ENCODE data around the gene CCDC33.
"Not testable (repeated sequence)": the region's sequence is repeated elsewhere in the genome, so short reads cannot be mapped to it uniquely, and the experiment has no call there.

CCDC33 gene

DNA sequence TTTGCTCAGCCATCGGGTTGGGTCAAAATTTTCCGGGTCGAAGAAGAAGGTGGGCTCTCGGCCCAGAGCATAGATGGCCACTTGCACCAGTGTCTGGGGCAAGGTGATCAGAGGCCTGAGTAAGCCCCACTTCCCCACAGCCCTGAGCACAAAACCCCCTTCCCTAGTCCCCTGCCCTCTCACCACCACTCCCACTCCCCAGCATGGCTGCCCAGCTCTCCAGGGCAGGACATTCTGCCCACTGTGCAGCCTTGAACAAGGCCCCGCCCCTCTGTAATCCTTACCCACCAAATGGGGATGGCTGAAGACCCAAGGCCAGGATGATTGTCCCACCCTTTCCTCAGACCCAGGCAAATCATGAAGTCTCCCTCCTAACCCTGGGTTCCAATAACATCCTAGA lies 102.5 kb downstream of the CCDC33 start:
- DNase-seq = no peak

DNA sequence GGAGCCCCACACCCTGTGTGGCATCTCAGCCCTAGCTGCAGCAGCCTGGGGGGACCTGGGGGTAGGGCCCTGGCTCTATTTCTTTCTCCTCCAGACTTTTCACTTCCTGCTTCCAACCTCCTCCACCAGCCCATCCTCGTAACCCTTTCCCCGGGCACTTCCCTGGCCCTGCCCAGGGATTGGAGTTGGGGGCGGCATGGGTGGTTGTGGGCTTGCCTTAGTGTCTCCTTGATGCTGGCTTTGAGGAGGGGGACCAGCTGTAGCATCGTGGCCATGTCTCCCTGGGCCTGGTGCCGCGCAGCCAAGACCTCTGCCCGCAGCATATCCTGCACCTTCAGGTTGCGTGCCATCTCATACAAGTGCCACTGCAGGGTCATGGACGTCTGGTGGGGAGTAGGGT lies 103.2 kb downstream of the CCDC33 start:
- no peak for DNase-seq

DNA sequence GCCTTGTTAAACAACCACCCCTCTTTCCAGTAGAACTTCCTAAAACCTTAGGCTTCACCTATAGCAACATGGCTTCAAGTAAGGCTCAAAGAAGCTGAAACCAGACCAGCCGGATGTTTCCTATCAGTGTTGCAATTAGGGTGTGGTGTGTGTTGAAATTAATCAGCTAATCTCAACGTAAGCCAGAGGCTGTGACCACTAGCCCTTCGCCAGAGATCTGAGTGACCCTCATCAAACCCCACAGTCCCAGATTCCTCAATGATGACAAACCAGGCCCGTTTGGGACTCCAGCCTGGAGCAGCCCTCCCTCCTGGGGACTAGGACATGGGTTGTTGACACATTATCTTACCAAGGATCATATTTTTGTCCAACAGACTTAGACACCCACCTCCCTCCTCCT lies 104.0 kb downstream of the CCDC33 start:
- DNase-seq = no peak

DNA sequence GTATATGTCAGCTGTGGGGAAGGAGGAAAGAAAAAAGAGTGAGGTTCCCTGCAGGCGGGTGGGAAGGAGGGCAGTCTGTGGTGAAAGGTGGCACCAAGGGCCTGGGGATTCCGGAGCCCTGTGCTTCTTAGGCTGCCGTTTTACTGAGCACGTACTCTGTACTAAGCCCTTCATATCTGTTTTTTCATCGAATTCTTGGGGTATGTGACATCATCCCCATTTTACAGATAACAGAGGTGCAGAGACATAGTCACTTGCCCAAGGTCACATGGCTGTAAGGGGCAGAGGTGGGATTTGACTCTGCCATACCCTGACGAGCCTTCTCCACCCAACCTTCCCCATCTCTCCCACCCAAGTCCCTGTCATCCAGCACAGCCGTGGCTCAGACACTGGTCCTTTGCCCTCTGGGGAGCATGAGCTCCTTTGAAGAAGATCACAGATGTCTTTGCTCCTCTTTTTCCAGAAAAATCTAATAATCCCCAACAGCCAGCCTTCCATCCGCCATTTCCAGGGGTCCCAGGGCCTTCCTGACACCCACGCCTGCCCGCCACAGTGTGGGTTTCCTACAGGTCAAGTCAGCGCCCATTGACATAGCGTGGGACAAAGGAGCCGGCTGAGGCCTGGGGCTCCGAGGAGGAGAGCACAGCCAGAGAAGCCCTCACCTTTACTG lies 107.1 kb downstream of the CCDC33 start:
- DNase-seq = no peak

DNA sequence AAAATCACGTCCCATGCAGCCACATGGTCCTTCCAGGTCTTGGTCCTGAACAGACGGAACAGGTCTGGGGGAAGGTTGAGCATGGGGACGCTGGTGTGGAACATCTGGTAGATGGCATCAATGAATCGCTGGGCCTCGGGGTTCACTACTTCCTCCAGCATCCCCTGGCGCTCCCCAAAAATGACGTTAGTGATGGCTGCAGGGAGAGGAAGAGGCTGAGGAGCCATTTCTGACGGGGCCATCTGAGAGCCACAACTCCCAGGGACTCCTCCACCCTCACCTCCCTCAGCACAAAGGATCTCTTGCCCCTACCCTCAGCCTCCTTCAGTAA lies 107.6 kb downstream of the CCDC33 start:
- DNase-seq = no peak

DNA sequence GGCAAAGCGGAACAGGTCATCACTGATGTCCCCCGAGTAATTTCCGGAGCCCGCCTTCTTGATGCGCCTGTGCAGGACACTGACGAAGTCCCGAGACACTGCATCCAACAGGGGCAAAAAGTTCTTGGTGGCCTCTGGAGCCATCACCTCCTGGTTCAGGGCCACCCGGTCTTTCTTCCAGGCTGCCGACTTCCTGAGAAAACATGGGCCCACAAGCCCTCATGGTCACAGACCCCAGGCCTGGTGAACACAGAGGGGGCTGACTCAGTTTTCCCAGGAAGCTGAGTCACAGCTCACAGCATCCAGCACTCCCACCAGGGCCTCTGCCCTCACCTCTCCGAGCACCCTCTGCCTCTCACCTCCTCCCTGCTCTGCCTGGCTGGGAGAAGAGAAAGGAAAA lies 108.9 kb downstream of the CCDC33 start:
- no peak for DNase-seq

DNA sequence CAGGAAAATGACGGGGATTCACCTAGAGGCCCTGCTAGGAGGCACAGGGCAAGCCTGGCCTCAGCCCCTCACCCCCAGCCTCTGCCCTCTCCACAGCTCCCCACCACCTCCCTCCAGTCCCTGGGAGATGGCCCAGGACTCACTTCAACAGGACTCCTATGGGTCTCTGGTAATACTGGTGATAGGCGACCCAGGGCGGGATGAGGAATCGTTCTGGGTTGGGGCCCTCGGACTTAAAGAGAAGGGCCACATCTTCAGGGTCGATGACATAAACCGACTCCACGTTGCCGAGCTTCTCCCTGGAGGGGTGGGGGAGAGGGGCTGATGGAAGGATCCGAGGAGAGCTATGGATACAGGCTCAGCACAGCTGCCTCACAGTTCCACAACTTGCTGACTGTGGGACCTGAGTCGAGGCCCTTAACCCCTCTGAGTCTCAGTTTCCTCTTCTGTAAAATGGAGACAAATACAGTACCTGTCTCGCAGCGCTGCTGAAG lies 111.7 kb downstream of the CCDC33 start:
- DNase-seq = no peak

DNA sequence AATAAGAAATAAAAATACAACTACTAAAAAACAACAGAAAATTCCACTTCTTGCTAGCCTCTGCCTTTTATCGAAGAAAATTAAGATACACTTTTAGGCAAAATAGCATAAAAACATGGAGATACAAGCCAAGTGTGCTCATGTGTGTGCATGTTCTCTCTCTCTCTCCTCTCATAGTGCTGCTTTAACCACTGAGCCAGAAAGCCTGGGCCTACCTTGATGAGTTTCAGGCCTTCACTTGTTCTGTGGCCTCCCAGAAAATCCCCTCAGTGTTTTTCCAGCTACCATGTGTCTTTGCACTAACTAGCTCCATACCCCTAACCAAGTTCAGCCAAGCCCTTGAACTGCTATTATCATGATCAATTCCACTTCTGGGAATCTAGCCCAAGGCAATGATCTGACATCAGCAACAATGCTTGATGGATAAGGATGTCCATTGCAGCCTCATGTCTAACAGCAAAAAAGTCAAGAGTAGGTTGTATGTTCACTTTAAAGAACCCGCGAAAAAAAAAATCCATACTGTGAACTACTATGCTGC lies 113.2 kb downstream of the CCDC33 start:
- no peak for DNase-seq

DNA sequence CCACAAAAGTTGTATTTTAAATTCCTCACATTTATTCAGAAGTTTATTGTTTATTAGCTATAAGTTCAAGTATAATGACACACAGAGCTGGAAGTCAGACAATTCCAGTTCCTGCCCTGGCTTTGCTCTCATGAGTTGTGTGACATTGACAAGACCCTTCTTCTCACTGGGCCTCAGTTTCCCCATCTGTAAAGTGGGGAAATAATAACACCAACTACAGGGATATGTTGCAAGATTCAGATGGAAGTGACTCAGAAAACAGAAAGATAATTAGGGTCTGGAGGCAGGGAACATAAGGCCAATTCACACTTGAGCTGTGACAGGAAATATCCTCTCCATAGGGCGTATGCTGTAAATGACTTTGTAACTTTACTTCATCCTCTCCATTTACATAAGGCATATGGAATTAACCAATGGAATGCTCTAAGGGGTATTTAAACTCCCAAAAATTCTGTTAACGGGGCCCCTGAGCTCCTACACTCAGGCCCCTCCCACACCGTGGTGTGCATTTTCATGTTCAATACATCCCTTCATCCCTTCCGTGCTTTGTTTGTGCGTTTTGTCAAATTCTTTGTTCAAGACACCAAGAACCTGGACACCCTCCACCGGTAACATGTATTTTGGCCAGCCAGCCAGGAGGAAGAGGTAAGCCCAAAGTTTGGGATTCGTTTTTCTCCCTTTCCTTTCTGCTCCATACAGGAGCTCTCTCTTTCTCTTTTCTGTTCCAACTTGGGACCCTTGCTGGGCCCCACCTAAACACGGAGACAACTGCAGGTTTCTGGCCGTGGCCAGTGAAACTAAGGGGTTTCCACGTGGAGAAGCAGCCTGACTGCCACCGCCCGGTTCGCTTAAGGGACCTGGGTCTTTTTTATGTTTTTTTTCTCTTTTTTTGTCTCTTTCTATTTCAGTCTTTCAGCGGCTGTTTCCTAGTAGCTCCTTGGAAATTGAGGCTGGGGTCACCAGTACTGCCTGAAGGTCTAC lies 114.5 kb downstream of the CCDC33 start:
- no peak for DNase-seq

DNA sequence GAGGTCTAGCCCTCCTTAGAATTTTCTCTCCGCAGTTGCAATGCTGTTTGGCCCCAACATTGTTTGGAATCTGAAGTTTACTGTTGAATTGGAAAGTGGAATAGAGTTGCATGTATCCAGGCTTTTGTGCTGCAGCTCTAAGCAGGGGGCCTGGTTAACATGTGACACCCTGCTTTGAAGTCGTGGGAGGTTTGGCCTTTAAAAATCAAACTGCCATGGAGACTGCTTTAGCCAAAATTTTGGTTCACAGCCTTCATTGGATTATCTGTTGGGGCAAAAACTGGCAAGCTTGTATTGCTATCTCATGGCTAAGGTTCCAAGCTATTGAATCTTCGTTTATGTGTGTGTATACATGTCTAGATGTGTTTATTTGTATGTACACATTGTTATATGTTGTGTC lies 115.5 kb downstream of the CCDC33 start:
- DNase-seq = no peak

DNA sequence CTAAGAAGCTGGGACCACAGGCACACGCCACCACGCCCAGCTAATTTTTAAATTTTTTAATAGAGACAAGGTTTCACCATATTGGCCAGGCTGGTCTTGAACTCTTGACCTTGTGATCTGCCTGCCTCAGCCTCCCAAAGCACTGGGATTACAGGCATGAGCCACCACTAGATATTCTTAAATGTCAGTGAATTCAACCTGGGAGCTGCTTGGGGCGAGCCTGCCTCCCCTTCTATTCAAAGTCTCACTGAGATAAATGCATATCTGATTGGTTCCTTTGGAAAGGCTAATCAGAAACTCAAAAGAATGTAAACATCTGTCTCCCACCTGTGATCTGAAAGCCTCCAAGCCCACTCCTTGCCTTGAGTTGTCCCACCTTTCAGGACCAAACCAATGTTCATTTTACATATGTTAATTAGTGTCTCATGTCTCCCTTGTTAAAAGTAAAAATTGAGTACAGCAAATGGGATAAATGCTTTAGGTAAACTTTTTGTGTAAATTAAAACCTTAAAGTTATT lies 116.3 kb downstream of the CCDC33 start:
- no peak for DNase-seq

DNA sequence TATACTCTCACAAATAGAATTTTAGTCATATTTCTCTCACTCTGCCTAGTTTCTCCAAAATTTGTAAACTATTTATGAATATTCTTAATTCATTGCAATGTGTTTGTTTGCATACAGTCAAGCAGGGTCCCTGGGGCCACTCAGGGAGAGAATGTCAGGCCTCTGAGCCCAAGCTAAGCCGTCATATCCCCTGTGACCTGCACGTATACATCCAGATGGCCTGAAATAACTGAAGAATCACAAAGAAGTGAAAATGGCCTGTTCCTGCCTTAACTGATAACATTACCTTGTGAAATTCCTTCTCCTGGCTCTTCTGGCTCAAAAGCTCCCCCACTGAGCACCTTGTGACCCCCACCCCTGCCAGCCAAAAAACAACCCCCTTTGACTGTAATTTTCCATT lies 117.9 kb downstream of the CCDC33 start:
- not testable (repeated sequence) for DNase-seq

DNA sequence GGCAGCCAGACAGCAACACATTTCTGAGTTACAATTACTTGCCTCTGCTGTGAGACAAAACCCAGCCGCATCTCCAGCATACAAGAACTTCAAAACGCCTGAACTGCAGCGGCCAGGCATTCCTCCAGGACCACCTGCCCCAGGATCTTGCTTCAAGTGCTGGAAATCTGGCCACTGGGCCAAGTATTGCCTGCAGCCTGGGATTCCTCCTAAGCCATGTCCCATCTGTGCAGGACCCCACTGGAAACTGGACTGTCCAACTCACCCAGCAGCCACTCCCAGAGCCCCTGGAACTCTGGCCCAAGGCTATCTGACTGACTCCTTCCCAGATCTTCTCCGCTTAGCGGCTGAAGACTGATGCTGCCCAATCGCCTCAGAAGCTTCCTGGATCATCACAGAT lies 119.9 kb downstream of the CCDC33 start:
- not testable (repeated sequence) for DNase-seq

DNA sequence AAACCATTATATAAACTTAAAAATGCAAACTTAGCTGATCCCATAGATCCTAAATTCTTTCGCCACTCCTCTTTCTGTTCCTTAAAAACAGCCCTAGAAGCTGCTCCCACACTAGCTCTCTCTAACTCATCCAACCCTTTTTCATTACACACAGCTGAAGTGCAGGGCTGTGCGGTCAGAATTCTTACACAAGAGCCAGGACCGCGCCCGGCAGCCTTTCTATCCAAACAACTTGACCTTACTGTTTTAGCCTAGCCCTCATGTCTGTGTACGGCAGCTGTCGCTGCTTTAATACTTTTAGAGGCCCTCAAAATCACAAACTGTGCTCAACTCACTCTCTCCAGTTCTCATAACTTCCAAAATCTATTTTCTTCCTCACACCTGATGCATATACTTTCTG lies 121.4 kb downstream of the CCDC33 start:
- DNase-seq = not testable (repeated sequence)

DNA sequence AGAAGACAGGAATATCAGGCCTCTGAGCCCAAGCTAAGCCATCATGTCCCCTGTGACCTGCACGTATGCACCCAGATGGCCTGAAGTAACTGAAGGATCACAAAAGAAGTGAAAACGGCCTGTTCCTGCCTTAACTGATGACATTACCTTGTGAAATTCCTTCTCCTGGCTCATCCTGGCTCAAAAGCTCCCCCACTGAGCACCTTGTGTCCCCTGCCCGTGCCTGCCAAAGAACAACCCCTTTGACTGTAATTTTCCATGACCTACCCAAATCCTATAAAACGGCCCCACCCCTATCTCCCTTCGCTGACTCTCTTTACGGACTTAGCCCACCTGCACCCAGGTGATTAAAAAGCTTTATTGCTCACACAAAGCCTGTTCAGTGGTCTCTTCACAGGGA lies 123.2 kb downstream of the CCDC33 start:
- DNase-seq = not testable (repeated sequence)

DNA sequence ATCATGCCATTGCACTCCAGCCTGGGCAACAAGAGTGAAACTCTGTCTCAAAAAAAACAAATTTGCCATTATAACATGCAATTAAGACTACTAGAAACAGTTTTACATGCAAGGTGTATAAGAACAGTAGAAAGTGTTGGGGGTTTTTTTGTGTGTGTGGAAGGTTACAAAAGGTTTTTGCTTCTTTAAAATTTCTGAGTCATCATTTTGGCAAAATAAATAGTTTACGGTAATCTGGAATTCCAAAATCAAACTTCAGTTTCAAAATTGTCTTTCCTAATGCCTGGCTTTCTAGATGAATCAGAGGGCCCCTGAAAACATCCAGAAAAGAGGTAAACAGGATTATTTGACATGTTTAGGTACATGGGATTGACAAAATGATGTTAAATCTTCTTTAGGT lies 124.7 kb downstream of the CCDC33 start:
- not testable (repeated sequence) for DNase-seq

DNA sequence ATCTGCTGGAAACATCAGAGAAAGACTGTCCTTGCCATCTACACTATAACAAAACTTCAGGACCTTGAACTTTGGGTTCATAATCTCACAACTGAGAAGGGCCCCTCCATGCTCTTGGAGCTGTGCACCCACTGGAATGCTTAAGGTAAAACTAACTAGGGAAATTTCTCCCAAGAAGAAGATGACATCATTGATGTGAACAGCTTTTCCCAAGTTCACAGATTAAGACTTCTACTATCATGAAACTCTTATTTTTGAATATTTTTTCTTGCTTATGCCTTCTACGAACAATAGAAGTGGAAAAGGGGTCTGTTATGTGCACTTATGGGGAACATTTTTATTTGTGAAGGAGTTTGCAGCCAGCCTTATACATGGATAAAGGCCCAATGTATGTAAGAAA lies 126.4 kb downstream of the CCDC33 start:
- DNase-seq = no peak

DNA sequence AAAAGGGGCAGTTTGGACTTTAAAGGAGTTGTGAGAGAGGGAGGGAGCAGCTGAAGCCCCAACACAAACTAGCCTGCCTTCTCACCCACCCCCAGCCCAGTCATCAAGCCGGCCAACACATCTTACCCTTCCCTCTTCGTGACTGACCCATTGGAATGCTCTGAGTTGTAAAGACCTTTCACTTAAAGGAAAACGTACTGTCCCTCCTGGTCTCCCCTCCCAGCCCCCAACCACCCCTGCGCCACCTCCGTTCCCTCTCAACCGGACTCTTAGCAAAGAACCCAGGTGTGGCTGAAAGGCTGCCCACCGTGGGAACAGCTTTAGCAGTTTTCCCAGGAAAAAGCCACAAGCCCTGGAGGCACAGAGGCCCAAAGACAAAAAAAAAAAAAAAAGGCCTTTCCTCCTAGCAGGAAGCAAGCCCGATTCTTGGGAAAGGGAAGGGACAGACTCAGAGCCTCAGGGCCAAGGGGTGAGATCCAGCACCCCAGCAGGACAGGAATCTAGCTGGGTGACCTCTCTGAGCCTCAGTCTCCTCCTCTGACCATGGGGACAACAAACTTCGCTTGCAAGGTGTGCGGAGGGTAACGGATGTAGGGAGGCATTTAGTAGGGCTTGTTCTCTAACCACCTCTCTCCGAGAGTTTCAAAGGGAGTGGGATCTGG lies 128.9 kb downstream of the CCDC33 start:
- DNase-seq = no peak

DNA sequence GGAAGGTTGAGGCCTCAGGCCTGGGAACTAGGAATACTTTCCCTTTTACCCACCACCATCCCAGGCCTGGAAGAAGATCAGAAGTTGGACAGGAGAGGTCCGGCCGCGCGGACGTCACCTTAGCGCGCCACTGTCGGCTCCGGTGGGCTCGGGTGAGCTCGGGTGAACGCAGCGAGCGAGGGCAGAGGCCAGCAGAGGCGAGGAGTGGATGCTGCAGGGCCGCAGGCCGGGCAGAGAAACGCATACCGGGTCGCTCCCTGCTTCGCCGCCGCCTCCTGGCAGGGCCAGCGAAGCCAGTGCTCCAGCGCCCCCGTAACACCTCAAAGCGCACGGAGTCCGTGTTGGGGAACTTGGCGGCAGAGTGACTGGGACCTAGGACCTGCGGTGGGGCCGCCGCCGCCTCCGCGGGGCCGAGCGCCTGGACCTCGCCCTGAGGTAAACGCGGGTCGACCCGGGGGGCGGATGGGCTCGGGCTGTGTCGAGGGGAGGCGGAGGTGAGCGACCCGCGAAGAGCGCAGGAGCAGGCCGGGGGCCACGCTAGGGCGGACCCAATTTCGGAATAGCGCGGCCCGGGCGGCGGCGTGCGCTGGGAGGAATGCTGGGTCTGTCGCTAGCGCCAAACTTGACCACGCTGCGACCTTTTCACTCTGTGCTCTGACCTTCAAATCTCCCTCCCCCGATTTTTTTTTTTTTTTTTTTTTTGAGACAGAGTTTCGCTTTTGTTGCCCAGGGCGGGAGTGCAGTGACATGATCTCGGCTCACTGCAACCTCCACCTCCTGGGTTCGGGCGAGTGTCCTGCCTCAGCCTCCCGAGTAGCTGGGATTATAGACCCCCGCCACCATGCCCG lies 129.7 kb downstream of the CCDC33 start:
- peak; percentile 26 for DNase-seq

DNA sequence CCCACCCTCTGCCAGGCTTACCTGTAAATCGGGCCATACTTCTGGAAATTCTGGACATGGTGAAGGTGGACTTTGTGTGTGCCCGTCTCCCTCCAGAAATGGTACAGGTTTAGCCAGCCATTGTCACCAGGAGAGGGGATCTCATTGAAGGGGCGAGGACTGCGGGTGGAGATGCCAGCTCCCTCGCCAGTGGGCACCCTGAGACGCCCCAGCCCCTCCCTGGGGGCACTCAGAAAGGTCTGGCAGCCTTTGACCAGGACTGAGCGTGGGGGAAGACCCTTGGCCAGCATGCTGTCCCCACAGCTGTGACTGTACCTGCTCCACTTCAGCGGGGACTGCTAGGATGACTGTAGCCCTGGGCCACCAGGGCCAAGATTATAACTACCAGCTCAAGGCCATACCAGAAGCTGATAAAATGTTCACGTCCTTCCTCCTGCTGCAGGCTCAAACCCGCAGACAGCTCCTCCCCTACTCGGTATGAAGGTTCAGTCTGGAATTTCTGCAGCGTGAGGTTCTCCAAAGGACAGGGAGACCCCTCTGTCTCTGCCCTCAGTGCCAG lies 131.2 kb downstream of the CCDC33 start, which contains the start of gene CYP11A1:
TSS of gene CYP11A1 (minus strand) at position 351 of the 559 bp plus-strand sequence. CDS start at position 290, 61 bp downstream.
- no peak for DNase-seq

DNA sequence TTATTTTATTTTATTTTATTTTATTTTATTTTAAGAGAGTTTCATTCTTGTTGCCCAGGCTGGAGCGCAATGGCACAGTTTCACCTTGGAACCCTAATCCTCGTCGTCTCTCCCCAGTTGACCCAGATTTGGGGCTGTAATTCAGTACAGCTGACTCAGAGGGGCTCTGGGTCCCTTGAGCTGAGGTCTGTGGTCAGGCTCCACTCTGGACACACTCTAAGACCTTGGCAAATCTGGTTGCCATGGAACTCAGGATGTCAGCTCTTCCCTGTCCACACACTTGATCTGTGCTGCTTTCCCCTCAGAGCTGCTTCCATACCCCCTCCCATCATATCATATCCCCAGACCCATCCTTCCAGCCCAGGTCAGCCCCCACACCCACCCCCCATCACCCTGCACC lies 132.0 kb downstream of the CCDC33 start:
- DNase-seq = no peak
